Endodermal cell (in vitro differentiated cells): ENCODE results near the gene ST3GAL5. TPM values are rescaled to one million over a fixed set of nuclear protein-coding genes. Genes with fewer than 3 reads are reported as not detected.

Source experiments
- DNase-seq: peaks from one replicate; pipeline ENCODE4 v3.0.0-alpha.2; 2017
- H3K27ac ChIP-seq: 2 replicates; pipeline ENCODE4 v1.5.1; 2013; ENCODE audit warnings: mild to moderate bottlenecking, low read depth, low read length, moderate library complexity
- H3K27me3 ChIP-seq: 2 replicates; pipeline ENCODE4 v1.6.1; 2013; ENCODE audit warnings: mild to moderate bottlenecking, low read length, moderate library complexity; ENCODE audit not compliant: insufficient read depth, control insufficient read depth, poor library complexity, severe bottlenecking
- H3K36me3 ChIP-seq: 2 replicates; pipeline ENCODE4 v1.7.0; 2013; ENCODE audit warnings: mild to moderate bottlenecking, low read length, moderate library complexity; ENCODE audit not compliant: control insufficient read depth, insufficient read depth
- H3K4me1 ChIP-seq: one replicate; pipeline ENCODE4 v1.7.0; 2013; ENCODE audit warnings: low read length; ENCODE audit not compliant: control insufficient read depth, insufficient read depth
- H3K4me3 ChIP-seq: 2 replicates; pipeline ENCODE4 v1.5.1; 2013; ENCODE audit warnings: mild to moderate bottlenecking, low read length, moderate library complexity
- H3K9ac ChIP-seq: 2 replicates; pipeline ENCODE4 v1.6.1; 2013; ENCODE audit warnings: mild to moderate bottlenecking, low read length, moderate library complexity; ENCODE audit not compliant: poor library complexity, severe bottlenecking; ENCODE audit errors: extremely low read depth
- H3K9me3 ChIP-seq: 2 replicates; pipeline ENCODE4 v1.6.1; 2013; ENCODE audit warnings: mild to moderate bottlenecking, low read length, moderate library complexity; ENCODE audit not compliant: control insufficient read depth
- H3K27ac Mint-ChIP-seq: 2 replicates; pipeline ENCODE4 v1.8.0; 2020; ENCODE audit warnings: mixed read lengths
- H3K27me3 Mint-ChIP-seq: 2 replicates; pipeline ENCODE4 v1.8.0; 2021; ENCODE audit warnings: mild to moderate bottlenecking, mixed read lengths; ENCODE audit not compliant: insufficient read depth
- H3K36me3 Mint-ChIP-seq: 2 replicates; pipeline ENCODE4 v1.8.0; 2020; ENCODE audit warnings: low read depth, mixed read lengths
- H3K4me1 Mint-ChIP-seq: 2 replicates; pipeline ENCODE4 v1.8.0; 2020; ENCODE audit warnings: mixed read lengths
- H3K4me3 Mint-ChIP-seq: 2 replicates; pipeline ENCODE4 v1.8.0; 2020; ENCODE audit warnings: mild to moderate bottlenecking, moderate library complexity, mixed read lengths
- H3K9me3 Mint-ChIP-seq: 2 replicates; pipeline ENCODE4 v1.8.0; 2020; ENCODE audit warnings: mild to moderate bottlenecking, mixed read lengths
- CTCF ChIP-seq: fragments of 200-600 bp; sonication (generic); conservative IDR thresholded peaks from 2 replicates; pipeline ENCODE4 v1.5.0; 2021; ENCODE audit warnings: antibody characterized with exemption, mild to moderate bottlenecking
- WGBS, 2 experiments: methylation state at CpG; one replicate each; pipeline versions ENCODE4 v1.1.5 to v1.1.7; 2013; ENCODE audit warnings: missing lambda C conversion rate in 2 of 2, mixed read lengths in 1 of 2; ENCODE audit not compliant: insufficient coverage in 1 of 2, insufficient read length in 1 of 2; 5-methylcytosine and 5-hydroxymethylcytosine counted together
- total RNA-seq, 2 donors: library from RNA; stranded (reverse); fragmentation: NEBNext Ultra II Directional in 1 of 2; extraction: Animal tissue kit (Norgen Biotek cat#: 25700) in 1 of 2; gene quantifications; 2 replicates in 1 of 2; 3 replicates in 1 of 2; pipeline ENCODE4 v1.2.1, GENCODE V29; 2021

Gene ST3GAL5
- total RNA-seq, 2 donors from 2014 or later, result 26.6 to 27.4 TPM

GRCh38 chr2:85795331-85796045 is 93.3 kb downstream of the ST3GAL5 start:
- H3K9ac ChIP-seq, result no peak overlapping the region
- H3K27ac ChIP-seq, result peak overlapping the region; percentile 92
- H3K36me3 ChIP-seq, result no peaks in the 10 kb centered on the region
- WGBS, 2 experiments, result 91 to 92% methylated on average over 12 to 20 of the region's 20 CpGs
- no peak overlapping the region for H3K4me3 Mint-ChIP-seq
- H3K4me1 Mint-ChIP-seq, result peaks cover 6% of the 10 kb centered on the region
- no peak overlapping the region for H3K4me3 ChIP-seq
- peaks cover 22% of the 10 kb centered on the region for H3K27me3 Mint-ChIP-seq
- H3K9me3 Mint-ChIP-seq, result no peaks in the 10 kb centered on the region
- no peaks in the 10 kb centered on the region for H3K36me3 Mint-ChIP-seq
- DNase-seq, result no peak
- no peak for TF ChIP-seq CTCF
- H3K27me3 ChIP-seq, result peaks cover 9% of the 10 kb centered on the region
- H3K4me1 ChIP-seq, result no peaks in the 10 kb centered on the region
- peak overlapping the region; percentile 20 for H3K27ac Mint-ChIP-seq
- H3K9me3 ChIP-seq, result no peaks in the 10 kb centered on the region

GRCh38 chr2:85794491-85795121 is 94.2 kb downstream of the ST3GAL5 start:
- TF ChIP-seq CTCF, result no peak
- Mint-ChIP-seq H3K27me3 (peaks cover 21% of the 10 kb centered on the region), H3K36me3 (no peaks in the 10 kb centered on the region), H3K4me1 (peaks cover 6% of the 10 kb centered on the region), H3K9me3 (no peaks in the 10 kb centered on the region), H3K4me3 (no peak overlapping the region), H3K27ac (no peak overlapping the region)
- WGBS, 2 experiments, result 84 to 96% methylated on average over 10 to 14 of the region's 14 CpGs
- Histone ChIP-seq H3K9ac (no peak overlapping the region), H3K36me3 (no peaks in the 10 kb centered on the region), H3K4me3 (no peak overlapping the region), H3K4me1 (no peaks in the 10 kb centered on the region), H3K9me3 (no peaks in the 10 kb centered on the region), H3K27ac (no peak overlapping the region), H3K27me3 (peaks cover 9% of the 10 kb centered on the region)
- no peak for DNase-seq

GRCh38 chr2:85794038-85794441 is 94.8 kb downstream of the ST3GAL5 start:
- no peak for DNase-seq
- H3K36me3 ChIP-seq, result no peaks in the 10 kb centered on the region
- WGBS, 2 experiments, result 95 to 100% methylated on average over 2 to 3 of the region's 3 CpGs
- H3K27me3 ChIP-seq, result peaks cover 9% of the 10 kb centered on the region
- no peak overlapping the region for H3K4me3 ChIP-seq
- H3K4me1 ChIP-seq, result no peaks in the 10 kb centered on the region
- no peaks in the 10 kb centered on the region for H3K9me3 ChIP-seq
- peaks cover 20% of the 10 kb centered on the region for H3K27me3 Mint-ChIP-seq
- no peak overlapping the region for H3K9ac ChIP-seq
- no peak overlapping the region for H3K27ac ChIP-seq
- no peaks in the 10 kb centered on the region for H3K9me3 Mint-ChIP-seq
- no peak overlapping the region for H3K4me3 Mint-ChIP-seq
- no peak overlapping the region for H3K27ac Mint-ChIP-seq
- peaks cover 6% of the 10 kb centered on the region for H3K4me1 Mint-ChIP-seq
- H3K36me3 Mint-ChIP-seq, result no peaks in the 10 kb centered on the region
- TF ChIP-seq CTCF, result no peak
